Left ventricle myocardium inferior (tissue), 1 donor: ENCODE measurements around the gene ZC3H12C. TPM values are rescaled to one million over a fixed set of nuclear protein-coding genes. Genes with fewer than 3 reads are reported as not detected.

ENCODE experiments used
- DNase-seq: peaks from one replicate; pipeline ENCODE4 v3.0.0-alpha.2; 2020
- H3K27ac ChIP-seq: fragments of 200-600 bp; replicated peaks from 2 replicates; pipeline ENCODE4 v1.8.0; 2021
- H3K27me3 ChIP-seq: fragments of 200-600 bp; 2 replicates; pipeline ENCODE4 v1.8.0; 2021; ENCODE audit warnings: low read depth
- H3K36me3 ChIP-seq: fragments of 200-600 bp; 2 replicates; pipeline ENCODE4 v1.8.0; 2021
- H3K4me1 ChIP-seq: fragments of 200-600 bp; 2 replicates; pipeline ENCODE4 v1.8.0; 2021
- H3K4me3 ChIP-seq: fragments of 200-600 bp; 2 replicates; pipeline ENCODE4 v1.8.0; 2021; ENCODE audit warnings: mild to moderate bottlenecking, moderate library complexity
- H3K9me3 ChIP-seq: fragments of 200-600 bp; replicated peaks from 2 replicates; pipeline ENCODE4 v1.8.0; 2021
- CTCF ChIP-seq: fragments of 200-600 bp; IDR thresholded peaks from 2 replicates; pipeline ENCODE4 v1.8.0; 2021; ENCODE audit warnings: antibody characterized with exemption, mild to moderate bottlenecking, borderline replicate concordance
- intact Hi-C: fragments of 100-400 bp; cut with micrococcal nuclease; formaldehyde crosslinking; loops from one replicate; pipeline ENCODE4 v1.11.0; 2022
- total RNA-seq: library from RNA; stranded (reverse); fragmentation: NEBNext Ultra II Directional; extraction: Animal tissue kit (Norgen Biotek cat#: 25700); gene quantifications from one replicate; pipeline ENCODE4 v1.2.1, GENCODE V29; 2021
- donor health status: DM: no; HTN: yes; CAD: no; lungs with severe emphysema.

ZC3H12C gene
- total RNA-seq, 1 donor from 2014 or later, result 16.8 TPM

GRCh38 chr11:110053848-110054414, 39.3 kb upstream of the ZC3H12C start:
- Histone ChIP-seq H3K27me3 (no peaks in the 10 kb centered on the region), H3K4me1 (no peaks in the 10 kb centered on the region), H3K36me3 (no peaks in the 10 kb centered on the region), H3K9me3 (peaks cover 29% of the 10 kb centered on the region), H3K27ac (no peak overlapping the region), H3K4me3 (no peak overlapping the region)
- DNase-seq, result no peak
- no peak for TF ChIP-seq CTCF
- intact Hi-C loops, result no loop called here

- Histone ChIP-seq H3K4me3 (no peak overlapping the region), H3K36me3 (no peaks in the 10 kb centered on the region), H3K27me3 (no peaks in the 10 kb centered on the region), H3K4me1 (no peaks in the 10 kb centered on the region), H3K9me3 (peaks cover 26% of the 10 kb centered on the region), H3K27ac (no peak overlapping the region)
- TF ChIP-seq CTCF, result no peak
- intact Hi-C loops, result no loop called here
- no peak for DNase-seq
Measured at GRCh38 chr11:110056956-110057355, 36.2 kb upstream of the ZC3H12C start.

GRCh38 chr11:110059706-110060463, 33.3 kb upstream of the ZC3H12C start:
- intact Hi-C loops, result no loop called here
- Histone ChIP-seq H3K9me3 (no peaks in the 10 kb centered on the region), H3K27me3 (no peaks in the 10 kb centered on the region), H3K27ac (no peak overlapping the region), H3K4me1 (no peaks in the 10 kb centered on the region), H3K36me3 (no peaks in the 10 kb centered on the region), H3K4me3 (no peak overlapping the region)
- DNase-seq, result no peak
- TF ChIP-seq CTCF, result no peak

GRCh38 chr11:110061296-110061695, 31.9 kb upstream of the ZC3H12C start:
- Histone ChIP-seq H3K27ac (no peak overlapping the region), H3K4me1 (no peaks in the 10 kb centered on the region), H3K4me3 (no peak overlapping the region), H3K9me3 (no peaks in the 10 kb centered on the region), H3K36me3 (no peaks in the 10 kb centered on the region), H3K27me3 (no peaks in the 10 kb centered on the region)
- intact Hi-C loops, result no loop called here
- TF ChIP-seq CTCF, result no peak
- DNase-seq, result no peak

GRCh38 chr11:110062247-110062646, 30.9 kb upstream of the ZC3H12C start:
- no peaks in the 10 kb centered on the region for H3K36me3 ChIP-seq
- intact Hi-C loops, result no loop called here
- no peaks in the 10 kb centered on the region for H3K4me1 ChIP-seq
- H3K9me3 ChIP-seq, result no peaks in the 10 kb centered on the region
- no peak overlapping the region for H3K4me3 ChIP-seq
- no peaks in the 10 kb centered on the region for H3K27me3 ChIP-seq
- no peak for TF ChIP-seq CTCF
- no peak overlapping the region for H3K27ac ChIP-seq
- DNase-seq, result no peak
